ENCODE data around the gene DENND1A. TPM values are rescaled to one million over a fixed set of nuclear protein-coding genes. Genes with fewer than 3 reads are reported as not detected.

Gene DENND1A
- total RNA-seq, 4 donors from 2014 or later = 17.6 to 33.8 (median 22.9) TPM

DNA sequence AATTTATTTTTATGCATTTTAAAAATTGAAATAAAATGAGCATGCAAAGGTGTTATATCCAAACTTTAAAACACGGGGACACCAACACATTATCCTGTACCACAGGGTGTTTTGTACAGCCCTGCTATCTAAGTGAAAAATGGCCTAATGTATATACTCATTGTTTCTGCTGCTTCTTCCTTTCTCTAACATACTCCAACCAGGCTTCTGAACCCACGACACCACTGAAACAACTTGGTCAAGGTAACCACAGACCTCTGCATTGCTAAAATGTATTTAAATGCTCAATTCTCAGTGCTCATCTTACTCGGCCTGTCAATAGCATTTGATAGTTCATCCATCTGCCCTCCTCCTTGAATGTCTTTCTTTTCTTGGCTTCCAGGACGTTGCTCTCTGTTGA lies 48.3 kb downstream of the DENND1A start:
- TF ChIP-seq, protein P1, sequence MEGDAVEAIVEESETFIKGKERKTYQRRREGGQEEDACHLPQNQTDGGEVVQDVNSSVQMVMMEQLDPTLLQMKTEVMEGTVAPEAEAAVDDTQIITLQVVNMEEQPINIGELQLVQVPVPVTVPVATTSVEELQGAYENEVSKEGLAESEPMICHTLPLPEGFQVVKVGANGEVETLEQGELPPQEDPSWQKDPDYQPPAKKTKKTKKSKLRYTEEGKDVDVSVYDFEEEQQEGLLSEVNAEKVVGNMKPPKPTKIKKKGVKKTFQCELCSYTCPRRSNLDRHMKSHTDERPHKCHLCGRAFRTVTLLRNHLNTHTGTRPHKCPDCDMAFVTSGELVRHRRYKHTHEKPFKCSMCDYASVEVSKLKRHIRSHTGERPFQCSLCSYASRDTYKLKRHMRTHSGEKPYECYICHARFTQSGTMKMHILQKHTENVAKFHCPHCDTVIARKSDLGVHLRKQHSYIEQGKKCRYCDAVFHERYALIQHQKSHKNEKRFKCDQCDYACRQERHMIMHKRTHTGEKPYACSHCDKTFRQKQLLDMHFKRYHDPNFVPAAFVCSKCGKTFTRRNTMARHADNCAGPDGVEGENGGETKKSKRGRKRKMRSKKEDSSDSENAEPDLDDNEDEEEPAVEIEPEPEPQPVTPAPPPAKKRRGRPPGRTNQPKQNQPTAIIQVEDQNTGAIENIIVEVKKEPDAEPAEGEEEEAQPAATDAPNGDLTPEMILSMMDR (IDR thresholded peaks at IDR 0.05; ENCODE audit: low read depth) = no peak

DNA sequence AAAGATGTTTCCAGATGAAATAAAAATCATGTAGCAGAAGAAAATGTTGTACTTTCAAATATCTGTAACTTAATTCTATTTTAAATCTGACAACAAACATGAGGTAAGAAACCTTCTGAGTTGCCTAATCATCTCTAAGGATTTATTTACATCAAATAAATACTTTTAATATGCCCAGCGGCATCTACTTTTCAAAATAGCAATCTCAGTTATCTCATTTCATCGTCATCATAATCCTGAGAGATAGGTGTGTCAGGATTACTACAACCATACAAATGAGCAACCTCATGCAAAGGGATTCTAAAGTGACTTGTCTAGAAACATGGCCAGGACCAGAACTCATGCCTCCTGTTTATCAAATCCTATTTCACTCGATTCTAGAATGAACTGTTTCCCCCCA lies 49.5 kb downstream of the DENND1A start:
- TF ChIP-seq, protein P1 (IDR thresholded peaks at IDR 0.05; ENCODE audit: low read depth) = no peak

DNA sequence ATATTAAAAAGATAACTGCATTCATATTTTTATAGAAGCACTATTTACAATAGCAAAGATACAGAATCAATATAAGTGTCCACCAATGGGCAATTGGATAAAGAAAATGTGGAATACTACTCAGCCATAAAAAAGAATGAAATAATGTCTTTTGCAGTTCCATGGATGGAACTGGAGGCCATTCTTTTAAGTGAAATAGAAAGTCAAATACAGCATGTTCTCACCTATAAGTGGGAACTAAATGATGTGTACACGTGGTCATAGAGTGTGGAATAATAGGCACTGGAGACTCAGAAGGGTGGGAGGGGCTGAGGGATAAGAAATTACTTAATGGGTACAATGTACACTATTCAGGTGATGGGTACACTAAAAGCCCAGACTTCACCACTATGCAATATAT lies 53.2 kb downstream of the DENND1A start:
- TF ChIP-seq, protein P1 (IDR thresholded peaks at IDR 0.05; ENCODE audit: low read depth) = no peak

DNA sequence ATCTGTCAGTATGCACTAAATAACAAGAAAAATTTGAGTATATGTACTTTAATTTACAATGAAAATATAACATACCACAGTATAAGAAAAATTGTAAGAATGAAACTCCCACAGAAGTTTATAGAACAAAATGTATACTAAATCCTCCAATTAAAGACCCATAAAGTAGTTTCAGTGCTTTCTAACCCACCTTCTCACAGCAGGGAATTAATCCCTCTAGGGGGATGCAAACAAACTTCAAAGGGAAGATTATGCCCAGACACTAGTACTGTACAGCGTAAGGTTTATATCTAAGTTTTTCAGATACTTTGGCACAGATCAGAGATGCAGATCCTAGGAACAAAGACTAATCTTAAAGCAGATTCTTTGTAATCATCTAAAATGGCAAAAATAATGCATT lies 57.2 kb downstream of the DENND1A start:
- TF ChIP-seq, protein P1 (IDR thresholded peaks at IDR 0.05; ENCODE audit: low read depth) = no peak

DNA sequence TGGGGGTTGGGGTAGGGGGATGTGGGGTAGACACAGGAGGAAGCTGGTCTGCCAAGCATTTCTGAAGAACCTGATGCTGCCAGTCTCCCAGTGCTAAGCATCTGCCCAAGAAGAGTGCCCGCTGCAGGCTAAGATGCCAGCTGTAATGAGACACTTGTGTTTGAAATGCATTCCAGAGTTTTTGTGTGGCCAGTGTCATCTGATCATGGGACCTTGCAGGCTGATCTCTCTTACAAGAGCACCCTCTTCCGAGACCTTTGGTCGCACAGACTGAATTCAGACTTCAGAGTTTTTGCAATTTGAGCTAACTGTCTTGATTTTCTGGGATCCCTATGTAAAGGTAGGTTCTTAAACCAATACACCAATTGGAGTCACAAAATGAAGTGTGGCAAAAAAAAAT lies 58.1 kb downstream of the DENND1A start:
- TF ChIP-seq, protein P1 (IDR thresholded peaks at IDR 0.05; ENCODE audit: low read depth) = no peak

DNA sequence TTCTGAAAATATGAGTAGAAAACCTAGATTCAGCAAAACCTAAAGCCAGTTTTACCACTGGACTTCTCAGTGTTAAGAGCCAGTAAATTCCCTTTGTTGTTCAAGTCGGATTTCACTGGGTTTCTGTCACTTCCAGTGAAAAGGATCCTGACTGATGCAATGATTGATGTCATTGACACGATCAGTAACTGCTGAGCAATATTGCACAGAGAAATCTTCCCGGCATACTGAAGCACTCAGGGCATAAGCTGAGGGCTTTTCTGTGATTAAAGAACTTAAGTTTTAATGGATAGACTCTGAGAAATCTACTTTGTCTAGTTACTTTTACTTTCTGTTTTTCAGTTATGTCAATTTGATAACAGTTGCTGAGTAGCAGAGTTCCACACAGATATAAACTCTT lies 61.9 kb downstream of the DENND1A start:
- TF ChIP-seq, protein P1 (IDR thresholded peaks at IDR 0.05; ENCODE audit: low read depth) = no peak

DNA sequence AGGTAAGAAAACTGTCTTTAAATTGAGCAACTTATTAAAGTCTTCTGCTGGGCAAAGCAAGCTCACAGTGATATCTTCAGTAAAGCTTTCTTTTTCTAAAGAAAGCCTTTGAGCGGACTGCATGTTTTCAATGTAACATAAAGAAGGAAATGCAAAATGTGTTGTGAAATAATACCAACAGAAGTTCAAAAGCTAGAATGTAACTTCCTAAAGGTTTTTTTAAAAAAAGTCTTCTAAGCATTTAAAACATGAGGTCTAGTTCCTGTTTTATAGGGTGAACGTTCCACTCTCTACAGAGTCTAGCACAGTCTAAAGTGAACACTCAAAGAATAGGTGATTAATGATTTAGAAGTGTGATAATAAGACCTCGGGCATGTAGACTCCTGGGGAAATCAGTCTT lies 62.9 kb downstream of the DENND1A start:
- TF ChIP-seq, protein P1 (IDR thresholded peaks at IDR 0.05; ENCODE audit: low read depth) = no peak

Measured in subcutaneous adipose tissue (tissue), 4 donors.